Activated CD8-positive, alpha-beta memory T cell treated with anti-CD3 and anti-CD28 coated beads for 1 hour (primary cell): ENCODE results near the gene PLPPR4.

Experiments used
- DNase-seq, 2 donors: peaks; one replicate each; pipeline ENCODE4 v3.0.0-alpha.2; 2020; ENCODE audit warnings: low read depth in 1 of 2; ENCODE audit errors: extremely low read depth in 1 of 2

Gene PLPPR4

GRCh38 chr1:99347041-99347684 is 82.9 kb downstream of the PLPPR4 start:
- no peak for DNase-seq

- no peak for DNase-seq
Observed at GRCh38 chr1:99348397-99349132, 84.3 kb downstream of the PLPPR4 start.

- DNase-seq: no peak
Observed at GRCh38 chr1:99352821-99353220, 88.5 kb downstream of the PLPPR4 start.

GRCh38 chr1:99358770-99359169 is 94.5 kb downstream of the PLPPR4 start:
- DNase-seq: no peak
